Heart left ventricle (tissue), 16 donors: ENCODE data around the gene TNNI3. TPM values are rescaled to one million over a fixed set of nuclear protein-coding genes. Genes with fewer than 3 reads are reported as not detected.
A peak's percentile ranks its signal among the peaks of the same experiment; 100 is the strongest.
"Not testable (repeated sequence)": the region's sequence is repeated elsewhere in the genome, so short reads cannot be mapped to it uniquely, and the experiment has no call there.

Experiments used
- ATAC-seq, 4 donors: fragments of 200-7000 bp; cut with Tn5 transposase; one replicate each; pipeline ENCODE4 v1.9.1; 2020 to 2022; ENCODE audit warnings: moderate library complexity in 4 of 4, mild to moderate bottlenecking in 3 of 4, moderate number of reproducible peaks in 1 of 4
- DNase-seq, 5 donors: peaks; one replicate each; pipeline ENCODE4 v3.0.0-alpha.2; 2020
- H3K27ac ChIP-seq, 12 donors: fragments of 200-600 bp; sonication (generic) in 4 of 12; one replicate each; pipeline versions ENCODE4 v1.5.0 to v1.8.0; 2016 to 2022; ENCODE audit warnings: mild to moderate bottlenecking in 2 of 12
- H3K27me3 ChIP-seq, 9 donors: fragments of 200-600 bp; sonication (generic) in 2 of 9; one replicate each; pipeline versions ENCODE4 v1.5.1 to v1.8.0; 2016 to 2022; ENCODE audit warnings: mild to moderate bottlenecking in 3 of 9
- H3K36me3 ChIP-seq, 9 donors: fragments of 200-600 bp; sonication (generic) in 2 of 9; one replicate each; pipeline versions ENCODE4 v1.5.0 to v1.8.0; 2018 to 2022; ENCODE audit warnings: mild to moderate bottlenecking in 2 of 9
- H3K4me1 ChIP-seq, 12 donors: fragments of 200-600 bp; sonication (generic) in 4 of 12; one replicate each; pipeline versions ENCODE4 v1.5.0 to v1.8.0; 2016 to 2022; ENCODE audit warnings: mild to moderate bottlenecking in 3 of 12
- H3K4me3 ChIP-seq, 12 donors: fragments of 200-600 bp; sonication (generic) in 4 of 12; one replicate each; pipeline versions ENCODE4 v1.5.0 to v1.8.0; 2017 to 2022; ENCODE audit warnings: mild to moderate bottlenecking in 9 of 12, moderate library complexity in 4 of 12
- H3K9me3 ChIP-seq, 12 donors: fragments of 200-600 bp; sonication (generic) in 4 of 12; one replicate each; pipeline versions ENCODE4 v1.5.0 to v1.8.0; 2016 to 2022; ENCODE audit warnings: mild to moderate bottlenecking in 1 of 12
- POLR2A ChIP-seq, 2 donors: fragments of 450-650 bp; IDR thresholded peaks; one replicate each; pipeline ENCODE4 v1.6.1; 2017; ENCODE audit warnings: antibody characterized with exemption in 2 of 2, mild to moderate bottlenecking in 2 of 2, moderate library complexity in 2 of 2
- WGBS, 4 donors: extraction: QIAGEN DNeasy Blood & Tissue Kit in 2 of 4; methylation state at CpG; one replicate each; pipeline versions ENCODE4 v1.1.5 to v1.1.7; 2013 to 2018; 5-methylcytosine and 5-hydroxymethylcytosine counted together
- intact Hi-C, 10 donors: fragments of 100-400 bp; cut with DNase I; formaldehyde crosslinking; loops; one replicate each; pipeline versions ENCODE4 v1.11.1 to v1.14.2; 2022
- polyA plus RNA-seq, 2 donors: library from polyadenylated mRNA; stranded (reverse); fragments of 200-250 nt; gene quantifications; one replicate each; pipeline ENCODE4 v1.2.3, GENCODE V29; 2013
- total RNA-seq, 9 donors: library from RNA; depleted of rRNA in 2 of 9; stranded (reverse); fragments of >200 nt in 2 of 9; fragmentation: NEBNext Ultra II Directional in 3 of 9; extraction: Animal tissue kit (Norgen Biotek cat#: 25700) in 3 of 9; gene quantifications; one replicate each; pipeline versions ENCODE4 v1.1.0 to v1.2.4, GENCODE V29; 2016 to 2023
- TF ChIP-seq, protein P1 (sequence below), 12 donors: fragments of 200-600 bp; sonication (generic) in 4 of 12; IDR thresholded peaks; one replicate each; pipeline versions ENCODE4 v1.5.0 to v1.8.0; 2018 to 2022; ENCODE audit warnings: antibody characterized with exemption in 12 of 12, mild to moderate bottlenecking in 5 of 12
- donor health status: ischemic (EF 13 %, LVEDD 7.1; RV severe dilation, severe dysfunction).
- donor health status: healthy with polysubstance abuse.
- donor health status: DM: no; HTN: yes; CAD: no.
- donor health status: DM: no; HTN: no; CAD: no.
- donor health status: ischemic (EF 25% LVEDD 6.9; RV normal size, moderate dysfunction).
- donor health status: ischemic (EF 25% LVEDD 5.7; RV mildly dilated, moderate dysfunction).
- donor health status: healthy.
- donor health status: DM: yes; HTN: yes; CAD: no.
- donor health status: ischemic (EF 35%, LVEDD 5.7; RV mildly dilated, moderate dysfunction).
- donor health status: nonischemic (EF 11% LVEDD 7.7; RV severe dilation, severe dysfunction).
- donor health status: DM: yes; HTN: yes; CAD: no.
- donor health status: PGD.
- donor health status: ischemic (EF 29% LVEDD 5.4; RV normal size, mild dysfunction).
- donor health status: nonischemic (EF 23%, LVEDD 6.1; RV moderate dilation, normal function).

Gene TNNI3
- total and polyA plus RNA-seq, 11 donors = 1,912 to 34,502 (median 9,662) TPM

DNA sequence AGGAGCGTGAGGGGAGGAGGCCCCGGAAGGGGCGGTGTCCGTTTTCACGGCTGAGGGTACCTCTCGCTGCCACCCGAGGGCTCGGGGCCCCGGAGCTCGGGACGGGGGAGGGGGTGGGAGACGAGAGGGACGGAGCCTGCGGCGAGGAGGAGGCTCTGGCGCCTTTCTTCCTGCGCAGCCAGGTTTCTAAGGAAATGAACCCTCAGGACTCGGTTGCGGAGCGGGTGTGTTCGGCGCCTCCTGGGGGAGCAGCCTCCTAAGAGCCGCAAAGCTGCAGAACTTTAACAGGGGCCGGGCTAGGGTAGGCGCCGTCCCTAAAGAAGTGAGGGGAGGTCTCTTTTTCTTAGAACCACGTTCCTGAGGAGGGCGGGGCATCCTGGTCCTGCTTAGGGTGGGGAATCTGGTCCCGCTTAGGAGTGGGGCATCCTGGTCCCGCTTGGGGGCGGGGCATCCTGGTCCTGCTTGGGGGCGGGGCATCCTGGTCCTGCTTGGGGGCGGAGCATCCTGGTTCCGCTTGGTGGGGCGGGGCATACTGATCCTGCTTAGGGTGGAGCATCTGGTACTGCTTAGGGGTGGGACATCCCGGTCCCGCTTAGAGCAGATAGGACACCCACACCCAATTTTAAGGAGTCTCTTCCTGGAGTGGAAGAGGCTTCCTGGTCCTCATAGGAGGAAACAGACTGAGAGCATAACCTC lies 16.3 kb upstream of the TNNI3 start:
- no peak for TF ChIP-seq POLR2A (IDR thresholded peaks at IDR 0.05)
- TF ChIP-seq, protein P1, sequence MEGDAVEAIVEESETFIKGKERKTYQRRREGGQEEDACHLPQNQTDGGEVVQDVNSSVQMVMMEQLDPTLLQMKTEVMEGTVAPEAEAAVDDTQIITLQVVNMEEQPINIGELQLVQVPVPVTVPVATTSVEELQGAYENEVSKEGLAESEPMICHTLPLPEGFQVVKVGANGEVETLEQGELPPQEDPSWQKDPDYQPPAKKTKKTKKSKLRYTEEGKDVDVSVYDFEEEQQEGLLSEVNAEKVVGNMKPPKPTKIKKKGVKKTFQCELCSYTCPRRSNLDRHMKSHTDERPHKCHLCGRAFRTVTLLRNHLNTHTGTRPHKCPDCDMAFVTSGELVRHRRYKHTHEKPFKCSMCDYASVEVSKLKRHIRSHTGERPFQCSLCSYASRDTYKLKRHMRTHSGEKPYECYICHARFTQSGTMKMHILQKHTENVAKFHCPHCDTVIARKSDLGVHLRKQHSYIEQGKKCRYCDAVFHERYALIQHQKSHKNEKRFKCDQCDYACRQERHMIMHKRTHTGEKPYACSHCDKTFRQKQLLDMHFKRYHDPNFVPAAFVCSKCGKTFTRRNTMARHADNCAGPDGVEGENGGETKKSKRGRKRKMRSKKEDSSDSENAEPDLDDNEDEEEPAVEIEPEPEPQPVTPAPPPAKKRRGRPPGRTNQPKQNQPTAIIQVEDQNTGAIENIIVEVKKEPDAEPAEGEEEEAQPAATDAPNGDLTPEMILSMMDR (IDR thresholded peaks at IDR 0.05) = no peak
- H3K36me3 ChIP-seq = no peaks in the 10 kb centered on the region
- WGBS, 4 donors = 0 to 2% (median 1%) methylated on average over 17 to 37 of the region's 37 CpGs
- H3K4me1 ChIP-seq = peaks cover 0 to 16% (median 8%) of the 10 kb centered on the region in 12 donors
- no peak overlapping the region for H3K27ac ChIP-seq
- peak overlapping the region in 11 of 12 donors; percentile 0 to 53 (median 44) for H3K4me3 ChIP-seq
- intact Hi-C loops = no loop called here
- H3K9me3 ChIP-seq = no peaks in the 10 kb centered on the region
- ATAC-seq = peak in 3 of 4 donors; percentile 74 to 77 (median 77)
- peaks cover 48 to 98% (median 85%) of the 10 kb centered on the region in 9 donors for H3K27me3 ChIP-seq
- DNase-seq = peak in 4 of 5 donors; percentile 53 to 67 (median 64)

DNA sequence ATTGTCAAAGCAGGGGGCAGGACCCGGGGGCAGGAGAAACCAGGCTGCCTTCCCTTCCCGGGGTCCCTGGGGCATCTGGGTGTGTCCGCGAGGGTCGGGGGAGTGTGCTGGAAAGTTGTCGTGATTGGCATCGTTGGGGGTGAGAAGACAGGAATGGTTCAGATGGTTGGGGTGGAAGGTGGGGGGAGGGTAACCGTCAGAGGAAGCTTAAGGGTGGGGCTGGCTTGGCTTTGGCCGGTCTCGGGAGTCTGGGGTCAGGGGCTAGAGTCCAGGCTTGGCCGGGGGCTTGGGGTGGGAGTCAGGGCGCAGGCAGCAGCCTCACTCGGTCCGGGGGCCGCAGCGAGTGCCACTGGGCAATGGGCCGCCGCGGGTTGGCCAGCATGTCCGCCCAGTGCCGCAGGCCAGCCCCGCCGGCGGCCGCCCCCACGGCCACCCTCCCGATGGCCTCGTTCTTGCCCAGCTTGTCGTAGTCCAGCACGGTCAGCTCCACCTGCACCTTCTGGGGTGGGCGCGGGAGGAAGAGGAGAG lies 15.7 kb upstream of the TNNI3 start:
- DNase-seq = no peak
- TF ChIP-seq, protein P1 (IDR thresholded peaks at IDR 0.05) = no peak
- no peak for TF ChIP-seq POLR2A (IDR thresholded peaks at IDR 0.05)
- ATAC-seq = peak in 2 of 4 donors; percentile 9 to 12
- intact Hi-C loops = no loop called here
- peak overlapping the region in 11 of 12 donors; percentile 0 to 53 (median 44) for H3K4me3 ChIP-seq
- peaks cover 0 to 14% (median 7%) of the 10 kb centered on the region in 12 donors for H3K4me1 ChIP-seq
- 1 to 2% (median 1%) methylated on average over 27 to 32 of the region's 32 CpGs for WGBS, 4 donors
- H3K27ac ChIP-seq = no peak overlapping the region
- peaks cover 50 to 98% (median 87%) of the 10 kb centered on the region in 9 donors for H3K27me3 ChIP-seq
- no peaks in the 10 kb centered on the region for H3K9me3 ChIP-seq
- H3K36me3 ChIP-seq = no peaks in the 10 kb centered on the region

DNA sequence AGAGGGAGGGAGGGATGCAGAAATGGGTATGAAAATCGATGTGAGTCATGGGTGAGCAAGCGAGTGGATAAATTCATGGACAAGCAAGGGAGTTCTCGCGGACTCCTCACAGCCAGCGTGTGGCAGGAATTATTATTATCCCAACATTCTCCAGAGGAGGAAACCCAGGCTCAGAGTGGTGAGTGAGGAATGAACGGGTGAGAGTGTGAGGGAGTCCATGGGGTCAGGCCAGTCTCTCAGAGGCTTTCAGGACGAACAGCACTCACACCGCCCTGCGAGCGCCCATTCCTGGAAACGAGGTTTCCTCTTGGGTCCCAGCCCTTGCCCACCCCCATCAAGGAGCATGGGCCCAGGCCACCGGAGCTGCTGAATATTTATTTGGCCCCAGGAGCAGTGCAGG lies 15.2 kb upstream of the TNNI3 start:
- 10 to 17% (median 13%) methylated on average over 12 of the region's 12 CpGs for WGBS, 4 donors
- TF ChIP-seq POLR2A (IDR thresholded peaks at IDR 0.05) = no peak
- TF ChIP-seq, protein P1 (IDR thresholded peaks at IDR 0.05) = no peak
- ATAC-seq (no peak), DNase-seq (no peak)
- Histone ChIP-seq H3K4me1 (peaks cover 0 to 14% (median 7%) of the 10 kb centered on the region in 12 donors), H3K36me3 (no peaks in the 10 kb centered on the region), H3K27me3 (peaks cover 52 to 98% (median 85%) of the 10 kb centered on the region in 9 donors), H3K4me3 (no peak overlapping the region), H3K27ac (no peak overlapping the region), H3K9me3 (no peaks in the 10 kb centered on the region)
- intact Hi-C loops = no loop called here

DNA sequence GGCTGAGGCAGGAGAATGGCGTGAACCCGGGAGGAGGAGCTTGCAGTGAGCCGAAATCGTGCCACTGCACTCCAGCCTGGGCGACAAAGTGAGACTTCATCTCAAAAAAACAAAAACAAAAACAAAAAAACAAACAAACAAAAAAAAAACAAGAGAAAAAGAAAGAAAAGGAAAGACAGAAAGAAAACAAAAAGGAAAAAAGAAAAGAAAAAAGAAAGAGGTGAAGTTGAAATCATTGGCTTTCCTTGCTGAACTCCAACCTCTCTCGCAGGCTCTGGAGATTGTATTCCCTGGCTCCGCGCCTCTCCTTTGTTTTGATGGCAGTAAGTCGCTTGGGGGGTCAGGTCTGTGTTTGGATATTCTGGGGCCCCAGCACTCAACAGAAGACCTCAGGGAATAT lies 14.8 kb upstream of the TNNI3 start:
- ATAC-seq, intact Hi-C loops, H3K27ac ChIP-seq, H3K9me3 ChIP-seq, DNase-seq, H3K36me3 ChIP-seq, H3K4me3 ChIP-seq: not testable (repeated sequence)
- 43 to 63% (median 57%) methylated on average over 9 of the region's 9 CpGs for WGBS, 4 donors
- Histone ChIP-seq H3K4me1 (peaks cover 0 to 14% (median 7%) of the 10 kb centered on the region in 12 donors), H3K27me3 (peaks cover 54 to 98% (median 84%) of the 10 kb centered on the region in 9 donors)
